Mesenchymal stem cell (in vitro differentiated cells and primary cell): ENCODE data around the gene TJP3.

Source experiments
- DNase-seq: peaks from one replicate; pipeline ENCODE4 v3.0.0-alpha.2; 2013
- H2AFZ ChIP-seq: one replicate; pipeline ENCODE4 v1.6.1; 2013; ENCODE audit warnings: low read depth, mild to moderate bottlenecking, control low read depth, inconsistent platforms, low read length, moderate library complexity
- H2AK5ac ChIP-seq: 2 replicates; pipeline ENCODE4 v1.6.1; 2013; ENCODE audit warnings: low read length, moderate library complexity, mild to moderate bottlenecking, inconsistent platforms; ENCODE audit not compliant: severe bottlenecking
- H2BK120ac ChIP-seq: one replicate; pipeline ENCODE4 v1.6.1; 2013; ENCODE audit warnings: low read depth, mild to moderate bottlenecking, inconsistent platforms, low read length, moderate library complexity
- H2BK12ac ChIP-seq, 2 experiments: one replicate each; pipeline ENCODE4 v1.6.1; 2013; ENCODE audit warnings: inconsistent platforms in 2 of 2, low read length in 2 of 2, mild to moderate bottlenecking in 2 of 2, moderate library complexity in 2 of 2, control low read depth in 1 of 2
- H2BK15ac ChIP-seq: one replicate; pipeline ENCODE4 v1.6.1; 2013; ENCODE audit warnings: mild to moderate bottlenecking, low read depth, inconsistent platforms; ENCODE audit not compliant: poor library complexity, severe bottlenecking
- H2BK5ac ChIP-seq: 2 replicates; pipeline ENCODE4 v1.6.1; 2013; ENCODE audit warnings: low read depth, mild to moderate bottlenecking, low read length, control low read depth, inconsistent platforms; ENCODE audit not compliant: poor library complexity, severe bottlenecking
- H3K14ac ChIP-seq, 2 experiments: one replicate each; pipeline ENCODE4 v1.6.1; 2013; ENCODE audit warnings: inconsistent platforms in 2 of 2, low read length in 2 of 2, control low read depth in 1 of 2, mild to moderate bottlenecking in 1 of 2, moderate library complexity in 1 of 2
- H3K18ac ChIP-seq, 2 experiments: one replicate each; pipeline ENCODE4 v1.6.1; 2013; ENCODE audit warnings: inconsistent platforms in 2 of 2, low read length in 2 of 2, control low read depth in 1 of 2, low read depth in 1 of 2, mild to moderate bottlenecking in 1 of 2
- H3K23ac ChIP-seq, 2 experiments: one replicate each; pipeline ENCODE4 v1.6.1; 2013; ENCODE audit warnings: inconsistent platforms in 2 of 2, low read length in 2 of 2, mild to moderate bottlenecking in 2 of 2, moderate library complexity in 2 of 2, control low read depth in 1 of 2
- H3K27ac ChIP-seq: 2 replicates; pipeline ENCODE4 v1.5.1; 2013; ENCODE audit warnings: mild to moderate bottlenecking, moderate library complexity, low read length, control low read depth, inconsistent platforms; ENCODE audit not compliant: poor library complexity, severe bottlenecking
- H3K27me3 ChIP-seq, 2 experiments: 2 replicates each; pipeline versions ENCODE4 v1.6.1 to v1.7.0; 2013; ENCODE audit warnings: low read length in 2 of 2, mild to moderate bottlenecking in 2 of 2, moderate library complexity in 2 of 2, control low read depth in 1 of 2, inconsistent platforms in 1 of 2; ENCODE audit not compliant: control insufficient read depth in 1 of 2, insufficient read depth in 1 of 2
- H3K36me3 ChIP-seq, 2 experiments: 2 replicates each; pipeline versions ENCODE4 v1.6.1 to v1.7.0; 2013; ENCODE audit warnings: low read length in 2 of 2, control low read depth in 1 of 2, inconsistent platforms in 1 of 2, low read depth in 1 of 2, mild to moderate bottlenecking in 1 of 2; ENCODE audit not compliant: insufficient read depth in 2 of 2, control insufficient read depth in 1 of 2
- H3K4ac ChIP-seq, 2 experiments: one replicate each; pipeline ENCODE4 v1.6.1; 2013; ENCODE audit warnings: inconsistent platforms in 2 of 2, low read length in 2 of 2, mild to moderate bottlenecking in 2 of 2, moderate library complexity in 2 of 2, control low read depth in 1 of 2, low read depth in 1 of 2
- H3K4me1 ChIP-seq: 2 replicates; pipeline ENCODE4 v1.6.1; 2013; ENCODE audit warnings: low read depth, low read length, control low read depth; ENCODE audit not compliant: control insufficient read depth, insufficient read depth
- H3K4me2 ChIP-seq: 2 replicates; pipeline ENCODE4 v1.6.1; 2013; ENCODE audit warnings: low read length, mild to moderate bottlenecking, inconsistent platforms; ENCODE audit not compliant: poor library complexity, severe bottlenecking
- H3K4me3 ChIP-seq, 2 experiments: 2 replicates each; pipeline versions ENCODE4 v1.5.1 to v1.7.0; 2013; ENCODE audit warnings: low read length in 2 of 2, mild to moderate bottlenecking in 2 of 2, control low read depth in 1 of 2, low read depth in 1 of 2; ENCODE audit not compliant: insufficient read depth in 1 of 2
- H3K79me1 ChIP-seq: replicated peaks from 2 replicates; pipeline ENCODE4 v1.6.1; 2013; ENCODE audit warnings: mild to moderate bottlenecking, control low read depth, low read length, inconsistent platforms; ENCODE audit not compliant: poor library complexity, severe bottlenecking
- H3K9ac ChIP-seq: 2 replicates; pipeline ENCODE4 v1.7.0; 2013; ENCODE audit warnings: mild to moderate bottlenecking, low read length, moderate library complexity
- H3K9me3 ChIP-seq: 2 replicates; pipeline ENCODE4 v1.7.0; 2013; ENCODE audit warnings: mild to moderate bottlenecking, low read length; ENCODE audit not compliant: control insufficient read depth
- H4K8ac ChIP-seq: one replicate; pipeline ENCODE4 v1.6.1; 2013; ENCODE audit warnings: inconsistent platforms, mild to moderate bottlenecking, low read length, moderate library complexity
- H4K91ac ChIP-seq: one replicate; pipeline ENCODE4 v1.6.1; 2013; ENCODE audit warnings: mild to moderate bottlenecking, low read length, inconsistent platforms
- WGBS: methylation state at CpG from one replicate; pipeline ENCODE4 v1.1.7; 2013; ENCODE audit warnings: mixed read lengths; 5-methylcytosine and 5-hydroxymethylcytosine counted together

The TJP3 gene

GRCh38 chr19:3774621-3775373, 66.6 kb downstream of the TJP3 start:
- Histone ChIP-seq H3K14ac (no peak overlapping the region), H2BK120ac (no peak overlapping the region), H3K4me1 (no peaks in the 10 kb centered on the region), H3K9me3 (no peaks in the 10 kb centered on the region), H3K9ac (no peak overlapping the region), H4K8ac (no peak overlapping the region), H2BK15ac (no peak overlapping the region), H2BK5ac (no peak overlapping the region), H4K91ac (no peak overlapping the region), H3K36me3 (peaks cover 0 to 8% of the 10 kb centered on the region in 2 experiments), H2BK12ac (no peak overlapping the region), H3K4ac (no peak overlapping the region), H3K18ac (no peak overlapping the region), H3K27me3 (peaks cover 0 to 30% of the 10 kb centered on the region in 2 experiments), H3K4me2 (no peak overlapping the region), H3K23ac (no peak overlapping the region), H3K79me1 (no peaks in the 10 kb centered on the region), H2AK5ac (no peak overlapping the region), H3K4me3 (no peak overlapping the region), H3K27ac (no peak overlapping the region), H2AFZ (no peak overlapping the region)
- 71% methylated on average over 21 of the region's 25 CpGs for WGBS
- no peak for DNase-seq

GRCh38 chr19:3775374-3775711, 67.2 kb downstream of the TJP3 start:
- 65% methylated on average over 2 of the region's 2 CpGs for WGBS

GRCh38 chr19:3775831-3776230, 67.6 kb downstream of the TJP3 start:
- no peak overlapping the region for H2BK5ac ChIP-seq
- no peak overlapping the region for H2BK12ac ChIP-seq
- H3K27me3 ChIP-seq: peaks cover 0 to 30% of the 10 kb centered on the region in 2 experiments
- WGBS: 91% methylated on average over 5 of the region's 5 CpGs
- H3K36me3 ChIP-seq: no peaks in the 10 kb centered on the region
- H3K4ac ChIP-seq: no peak overlapping the region
- H4K8ac ChIP-seq: no peak overlapping the region
- H2AFZ ChIP-seq: no peak overlapping the region
- H3K14ac ChIP-seq: no peak overlapping the region
- no peak overlapping the region for H3K27ac ChIP-seq
- no peak overlapping the region for H2AK5ac ChIP-seq
- H4K91ac ChIP-seq: peak overlapping the region; percentile 22
- H3K4me2 ChIP-seq: no peak overlapping the region
- DNase-seq: no peak
- no peak overlapping the region for H2BK15ac ChIP-seq
- no peak overlapping the region for H3K4me3 ChIP-seq
- no peak overlapping the region for H2BK120ac ChIP-seq
- no peaks in the 10 kb centered on the region for H3K79me1 ChIP-seq
- H3K9me3 ChIP-seq: no peaks in the 10 kb centered on the region
- no peak overlapping the region for H3K18ac ChIP-seq
- no peak overlapping the region for H3K23ac ChIP-seq
- H3K9ac ChIP-seq: no peak overlapping the region
- H3K4me1 ChIP-seq: no peaks in the 10 kb centered on the region

More at GRCh38 chr19:3775374-3775711, 67.2 kb downstream of the TJP3 start:
- no peaks in the 10 kb centered on the region for H3K79me1 ChIP-seq
- no peaks in the 10 kb centered on the region for H3K9me3 ChIP-seq
- H2BK5ac ChIP-seq: no peak overlapping the region
- H2BK120ac ChIP-seq: no peak overlapping the region
- peaks cover 0 to 30% of the 10 kb centered on the region in 2 experiments for H3K27me3 ChIP-seq
- no peak overlapping the region for H3K4me2 ChIP-seq
- H4K8ac ChIP-seq: no peak overlapping the region
- H2BK15ac ChIP-seq: no peak overlapping the region
- H3K4me1 ChIP-seq: no peaks in the 10 kb centered on the region
- H3K23ac ChIP-seq: no peak overlapping the region
- H2AFZ ChIP-seq: no peak overlapping the region
- no peak overlapping the region for H3K9ac ChIP-seq
- H3K4ac ChIP-seq: no peak overlapping the region
- H3K27ac ChIP-seq: no peak overlapping the region
- no peak overlapping the region for H3K14ac ChIP-seq
- H2BK12ac ChIP-seq: no peak overlapping the region
- H3K36me3 ChIP-seq: peaks cover 0 to 3% of the 10 kb centered on the region in 2 experiments
- H3K4me3 ChIP-seq: no peak overlapping the region
- H4K91ac ChIP-seq: no peak overlapping the region
- no peak overlapping the region for H2AK5ac ChIP-seq
- DNase-seq: no peak
- H3K18ac ChIP-seq: no peak overlapping the region

- H3K9ac ChIP-seq: no peak overlapping the region
- no peak for DNase-seq
- no peak overlapping the region for H3K18ac ChIP-seq
- no peak overlapping the region for H3K27ac ChIP-seq
- no peak overlapping the region for H2BK15ac ChIP-seq
- H4K8ac ChIP-seq: no peak overlapping the region
- no peak overlapping the region for H3K23ac ChIP-seq
- H2BK5ac ChIP-seq: no peak overlapping the region
- no peak overlapping the region for H4K91ac ChIP-seq
- H2BK12ac ChIP-seq: no peak overlapping the region
- H3K79me1 ChIP-seq: no peaks in the 10 kb centered on the region
- H3K4me3 ChIP-seq: no peak overlapping the region
- H3K4me2 ChIP-seq: no peak overlapping the region
- no peak overlapping the region for H2AFZ ChIP-seq
- no peak overlapping the region for H2AK5ac ChIP-seq
- no peak overlapping the region for H3K14ac ChIP-seq
- H2BK120ac ChIP-seq: no peak overlapping the region
- no peaks in the 10 kb centered on the region for H3K36me3 ChIP-seq
- H3K9me3 ChIP-seq: peaks cover 7% of the 10 kb centered on the region
- no peak overlapping the region for H3K4ac ChIP-seq
- 81% methylated on average over 1 of the region's 1 CpG for WGBS
- peaks cover 0 to 22% of the 10 kb centered on the region in 2 experiments for H3K27me3 ChIP-seq
- H3K4me1 ChIP-seq: no peaks in the 10 kb centered on the region
Measured at GRCh38 chr19:3776479-3777040, 68.4 kb downstream of the TJP3 start.
